ENCODE measurements around the gene MAST4.

Gene MAST4

DNA sequence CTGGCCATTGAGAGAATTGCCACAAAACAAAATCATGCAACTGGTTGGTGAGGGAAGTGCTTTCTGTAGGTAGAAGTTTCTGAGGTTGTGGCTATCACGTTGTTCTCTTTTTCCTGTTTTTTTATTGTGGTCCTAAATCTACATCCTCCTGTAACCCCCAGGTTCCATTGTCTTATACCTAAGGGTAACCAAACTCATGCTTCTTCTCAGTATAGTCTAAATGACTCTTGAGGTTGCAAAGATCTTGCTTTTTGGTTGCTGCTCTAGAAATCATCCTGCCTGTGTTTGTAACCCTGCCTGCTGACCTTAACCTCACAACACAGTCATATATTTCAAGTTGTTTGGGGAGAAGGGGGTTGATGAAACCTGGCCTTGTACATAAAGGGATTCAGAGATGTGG lies 327.3 kb downstream of the MAST4 start:
- no peak for DNase-seq

DNA sequence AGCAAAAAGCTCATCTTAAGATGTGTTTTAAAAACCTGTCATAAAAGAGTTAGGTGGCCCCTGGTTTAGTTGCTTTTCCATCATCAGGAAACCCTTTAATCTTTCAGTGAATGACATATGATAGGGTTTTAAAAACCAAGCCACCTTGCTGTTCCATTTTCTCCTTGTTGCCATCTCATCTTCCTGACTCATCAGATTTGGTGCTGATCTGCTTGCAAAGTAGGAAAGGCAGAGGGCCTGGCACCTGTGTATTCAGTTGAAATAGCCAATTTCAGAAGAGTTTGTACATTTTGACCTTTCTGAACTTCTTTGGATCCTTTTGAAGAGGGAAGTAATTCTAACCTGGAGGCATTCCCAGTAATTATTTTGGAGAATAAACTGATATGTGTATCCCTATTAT lies 327.7 kb downstream of the MAST4 start:
- no peak for DNase-seq

DNA sequence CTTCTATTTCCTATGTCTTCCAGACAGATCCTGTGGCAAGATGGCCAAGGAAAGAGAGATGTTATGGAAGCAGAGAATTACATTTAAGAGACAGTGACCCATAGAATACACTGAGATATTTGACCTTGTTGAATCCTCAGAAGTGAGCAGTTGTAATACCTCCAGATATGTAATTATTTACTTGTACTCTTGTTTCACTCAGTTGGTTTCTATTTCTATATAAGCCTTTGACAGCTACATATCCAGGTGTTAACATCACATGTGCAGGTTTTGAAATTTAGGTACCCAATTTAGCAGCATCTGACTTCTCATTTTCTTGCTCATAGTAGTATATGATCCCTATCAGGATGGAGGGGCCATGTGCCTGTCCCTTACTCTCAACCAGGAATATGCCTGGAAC lies 330.9 kb downstream of the MAST4 start:
- DNase-seq, result no peak

DNA sequence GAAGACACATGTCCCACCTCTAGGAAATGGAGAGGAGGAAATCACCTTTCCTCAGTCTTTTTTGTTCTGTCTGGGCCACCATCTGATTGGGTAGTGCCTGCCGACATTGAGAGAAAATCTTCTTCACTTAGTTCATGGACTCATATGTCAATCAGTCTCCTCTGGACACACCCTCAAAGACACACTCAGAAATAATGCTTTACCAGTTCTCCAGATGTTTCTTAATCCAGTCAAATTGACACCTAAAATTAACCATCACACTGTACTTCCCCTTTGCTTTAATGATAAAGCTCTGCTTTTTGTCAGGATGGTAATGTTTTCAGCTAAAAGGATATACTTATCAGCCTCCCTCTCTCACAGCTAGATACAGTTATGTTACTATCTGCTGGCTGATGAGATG lies 333.1 kb downstream of the MAST4 start:
- no peak for DNase-seq

DNA sequence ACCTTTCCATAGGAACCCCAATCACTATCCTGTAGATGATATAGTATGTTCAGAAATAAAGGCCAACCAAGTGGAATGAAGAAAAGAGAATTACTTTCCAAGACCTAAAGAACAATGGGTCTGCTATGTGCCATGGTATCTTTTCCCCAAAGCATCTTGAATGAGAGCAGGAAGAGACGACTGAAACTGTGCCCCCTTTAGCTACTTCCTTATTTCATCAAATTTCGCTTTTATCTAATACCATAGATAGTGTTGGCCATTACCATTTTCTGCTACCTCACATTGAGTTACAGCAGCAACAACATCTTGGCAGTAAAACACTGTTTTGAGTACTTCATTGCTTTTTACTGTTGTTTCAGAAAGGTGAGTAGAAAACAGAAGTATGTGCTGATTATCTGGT lies 333.8 kb downstream of the MAST4 start:
- no peak for DNase-seq

DNA sequence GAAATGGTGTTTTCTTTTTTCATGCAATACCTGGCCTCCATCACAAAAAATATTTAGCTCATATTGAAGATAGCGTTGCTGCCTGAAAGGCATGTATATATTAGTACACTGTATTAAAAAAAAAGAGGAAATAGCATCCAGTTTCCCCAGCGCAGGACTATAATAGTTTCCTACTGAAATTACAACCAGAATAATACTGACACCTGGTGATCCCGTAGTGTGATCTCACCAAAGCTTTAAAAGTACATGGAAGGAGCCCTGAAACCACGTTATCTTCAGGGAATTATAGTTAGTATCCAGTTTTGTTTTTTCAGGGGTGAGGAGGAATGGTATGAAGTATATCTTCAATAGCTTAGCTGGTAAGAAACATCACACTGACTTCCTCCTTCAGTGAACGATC lies 335.5 kb downstream of the MAST4 start:
- DNase-seq, result no peak

DNA sequence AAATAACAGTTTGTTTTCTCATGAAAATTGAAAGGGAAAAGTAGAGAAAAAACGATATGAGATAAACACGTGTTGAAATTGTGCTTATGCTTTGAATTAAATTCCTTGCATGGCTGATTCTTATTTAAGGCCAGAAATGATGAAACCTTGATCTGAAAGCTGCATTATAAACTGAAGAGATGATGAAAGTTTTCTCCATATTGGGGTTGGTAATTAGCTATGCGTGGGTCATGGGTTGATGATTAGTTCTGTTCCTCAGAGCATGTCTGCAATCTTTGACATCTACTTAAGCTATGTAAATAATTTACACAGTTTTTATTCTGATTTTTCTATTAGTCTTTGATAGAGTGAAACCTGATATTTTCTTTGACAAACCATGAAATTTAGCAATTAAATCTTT lies 336.3 kb downstream of the MAST4 start:
- no peak for DNase-seq

DNA sequence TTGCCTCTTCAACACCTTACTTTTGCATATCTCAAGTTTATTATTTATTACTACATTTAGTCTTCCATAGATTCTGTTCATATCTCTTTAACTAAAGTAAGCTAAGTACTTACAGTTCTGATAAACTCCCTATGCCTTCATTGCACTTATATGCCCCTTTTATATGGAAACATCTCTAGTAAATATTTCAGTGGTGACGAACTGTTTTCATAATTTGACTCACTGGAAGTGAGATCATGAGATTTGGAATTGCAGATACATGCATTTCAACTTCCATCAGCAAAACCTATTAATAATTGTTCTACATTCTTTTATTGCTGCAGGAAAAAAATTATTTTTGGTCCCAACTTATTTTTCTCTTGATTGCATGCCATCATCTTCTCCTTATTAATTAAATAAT lies 336.9 kb downstream of the MAST4 start:
- DNase-seq, result no peak

DNA sequence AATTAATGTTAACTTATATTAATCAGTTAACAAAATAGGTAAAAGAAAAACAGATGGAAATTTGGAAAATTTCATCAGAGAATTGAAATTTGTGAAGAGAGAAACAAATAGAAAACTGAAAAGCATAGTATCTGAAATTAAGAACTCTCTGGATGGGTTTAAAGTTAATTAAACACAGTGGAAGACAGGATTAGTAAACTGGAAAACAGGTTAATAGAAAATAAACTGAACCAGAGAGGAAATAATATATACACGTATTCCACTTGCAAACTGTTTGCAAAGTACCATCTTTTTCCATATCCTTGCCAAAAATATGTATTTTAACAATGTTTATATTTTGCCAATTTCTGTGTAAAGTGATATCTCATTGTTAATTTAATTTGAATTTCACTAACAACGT lies 342.9 kb downstream of the MAST4 start:
- DNase-seq, result no peak

DNA sequence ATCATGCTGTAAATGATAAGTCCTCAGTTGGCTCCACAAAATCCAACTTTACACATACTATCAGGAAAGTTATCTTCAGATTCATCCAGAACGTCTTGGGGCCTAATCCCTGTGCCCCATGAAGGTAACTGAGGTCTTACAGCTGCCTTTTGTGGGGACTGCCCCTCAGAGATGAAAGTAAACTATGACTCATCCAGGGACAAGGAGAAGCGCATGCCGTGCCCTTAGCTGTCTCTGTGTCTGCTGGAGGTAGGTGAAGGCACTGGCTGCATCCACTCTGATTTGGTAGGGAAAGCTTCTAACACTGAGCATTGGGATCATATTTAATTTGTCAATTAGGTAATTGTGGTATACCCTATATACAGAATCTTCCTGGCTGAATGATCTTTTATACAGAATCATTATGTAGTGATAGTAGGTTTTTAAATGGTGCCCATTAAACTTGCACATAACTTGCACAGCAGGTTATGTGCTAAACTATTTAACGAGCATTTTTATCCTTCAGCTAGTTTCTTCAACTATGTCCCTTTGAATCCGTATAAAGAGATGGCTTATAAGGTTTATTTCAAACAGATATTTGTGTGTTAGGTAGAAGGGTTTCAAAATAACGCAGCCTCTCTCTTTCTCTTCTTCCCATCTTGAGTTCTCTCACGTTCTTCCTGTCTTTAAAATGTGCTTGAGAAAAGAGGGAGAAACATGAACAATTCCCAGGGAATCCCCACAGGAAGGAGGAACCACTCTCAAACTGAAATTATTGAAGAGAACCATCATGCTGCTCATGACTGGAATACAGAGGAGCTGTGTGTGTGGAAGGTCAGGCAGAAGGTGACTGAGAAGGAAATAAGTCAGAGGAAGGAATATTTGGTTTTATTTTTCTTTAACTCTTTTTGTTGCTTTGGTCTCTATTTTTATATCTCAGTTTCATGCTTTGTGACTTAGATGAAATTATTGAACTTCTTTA lies 349.5 kb downstream of the MAST4 start:
- DNase-seq, result no peak

DNA sequence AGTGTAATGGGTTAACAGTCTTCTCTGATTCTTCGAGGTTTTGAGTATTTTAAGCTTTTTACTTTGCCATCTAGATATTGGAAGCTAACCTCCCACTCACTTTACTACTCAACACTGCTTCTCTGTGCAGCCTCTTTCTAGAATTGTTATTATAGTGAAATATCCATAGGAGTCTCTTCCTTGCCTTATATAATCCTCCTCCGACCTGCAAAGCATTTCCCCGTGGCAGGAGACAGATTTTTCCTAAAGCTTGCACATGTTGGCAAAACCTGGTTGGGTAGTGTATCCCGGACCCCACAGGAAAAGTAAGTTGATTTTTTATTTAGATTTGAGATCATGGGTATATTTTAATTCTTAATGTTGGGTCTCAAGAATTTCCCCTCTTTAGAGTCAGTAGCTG lies 351.3 kb downstream of the MAST4 start:
- DNase-seq, result no peak

DNA sequence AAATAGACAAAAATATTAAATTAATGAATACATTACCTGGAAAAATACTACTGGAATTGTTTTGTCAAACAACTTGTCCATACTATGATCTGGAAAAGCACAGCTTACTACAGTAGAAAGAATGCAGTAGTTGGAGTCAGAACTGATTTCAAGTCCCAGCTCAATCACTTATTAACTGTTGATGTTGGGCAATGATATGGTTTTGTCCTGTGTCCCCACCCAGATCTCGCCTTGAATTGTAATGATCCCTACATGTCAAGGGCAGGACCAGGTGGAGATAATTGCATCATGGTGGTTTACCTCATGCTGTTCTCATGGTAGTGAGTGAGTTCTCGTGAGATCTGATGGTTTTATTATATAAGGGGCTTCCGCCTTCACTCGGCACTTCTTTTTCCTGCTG lies 352.9 kb downstream of the MAST4 start:
- no peak for DNase-seq

DNA sequence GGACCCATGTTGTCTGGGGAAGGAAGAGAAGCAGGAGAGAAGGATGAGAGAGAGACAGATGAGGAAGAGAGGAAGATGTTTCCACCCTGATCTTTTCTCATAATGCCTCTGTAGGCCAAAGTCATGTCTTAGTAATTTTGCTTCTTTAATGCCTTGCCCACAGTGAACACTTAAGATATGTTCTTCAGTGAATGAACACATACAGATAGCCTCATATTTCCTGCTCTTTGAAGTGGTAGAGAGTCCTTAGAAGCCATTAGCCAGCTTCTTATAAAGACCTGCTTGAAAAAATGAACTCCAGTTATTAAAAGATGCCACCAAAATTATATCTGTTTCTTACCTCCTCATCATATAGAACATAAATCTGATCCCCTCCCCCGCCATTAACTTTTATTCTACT lies 356.0 kb downstream of the MAST4 start:
- DNase-seq, result no peak

DNA sequence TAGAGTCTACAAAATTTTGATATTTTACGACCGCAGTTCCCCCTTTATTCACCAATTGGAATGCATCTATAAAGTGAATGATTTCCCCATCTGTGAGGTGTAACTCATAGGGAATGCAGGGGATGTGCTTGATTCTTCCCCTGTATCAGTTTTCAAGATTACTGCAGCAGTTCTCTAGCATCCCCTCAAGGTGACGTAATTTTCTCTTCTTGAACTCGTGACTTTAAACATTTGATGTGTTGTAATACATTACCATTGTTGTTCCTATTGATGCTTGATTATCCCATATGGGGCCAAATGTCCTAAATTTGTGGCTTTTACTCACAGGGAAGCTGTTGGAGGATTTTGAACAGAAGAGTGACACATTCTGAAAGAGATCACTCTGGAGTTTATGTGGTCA lies 360.2 kb downstream of the MAST4 start:
- DNase-seq, result no peak

DNA sequence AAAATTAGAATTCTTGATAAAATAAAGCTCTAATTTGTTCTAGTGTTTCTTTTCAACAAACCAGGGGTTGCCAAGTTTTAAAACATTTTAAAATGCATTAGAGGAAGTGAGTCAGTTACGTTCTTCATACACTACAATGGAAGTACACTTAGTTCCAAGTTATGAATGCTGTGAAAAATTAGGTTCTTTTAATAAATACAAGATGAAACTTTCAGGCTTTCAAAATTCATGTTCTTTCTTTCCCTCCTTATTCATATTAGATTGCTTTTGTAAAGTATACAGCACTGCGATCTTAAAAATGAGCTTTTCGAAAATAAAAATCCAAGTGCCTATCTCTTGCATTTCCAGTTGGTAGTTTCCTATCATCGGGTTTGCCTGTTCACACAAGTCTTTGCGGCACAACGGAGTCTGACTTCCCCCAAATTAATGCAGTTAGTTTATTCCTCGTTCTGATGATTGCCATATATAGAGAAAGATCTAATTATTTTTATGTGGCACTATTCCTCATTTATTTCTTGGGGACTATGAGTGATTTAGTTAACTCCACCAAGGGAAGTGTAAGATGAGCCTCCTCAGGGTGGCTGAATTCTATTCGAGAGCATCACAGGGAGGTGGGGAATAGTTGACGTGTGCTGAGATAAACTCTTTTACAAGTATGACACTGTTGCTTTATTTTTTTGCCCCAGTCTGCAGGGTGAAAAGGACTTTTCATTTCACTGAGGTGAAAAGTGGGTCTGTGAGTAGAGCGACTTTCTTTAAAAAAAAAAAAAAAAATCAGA lies 362.2 kb downstream of the MAST4 start:
- no peak for DNase-seq

DNA sequence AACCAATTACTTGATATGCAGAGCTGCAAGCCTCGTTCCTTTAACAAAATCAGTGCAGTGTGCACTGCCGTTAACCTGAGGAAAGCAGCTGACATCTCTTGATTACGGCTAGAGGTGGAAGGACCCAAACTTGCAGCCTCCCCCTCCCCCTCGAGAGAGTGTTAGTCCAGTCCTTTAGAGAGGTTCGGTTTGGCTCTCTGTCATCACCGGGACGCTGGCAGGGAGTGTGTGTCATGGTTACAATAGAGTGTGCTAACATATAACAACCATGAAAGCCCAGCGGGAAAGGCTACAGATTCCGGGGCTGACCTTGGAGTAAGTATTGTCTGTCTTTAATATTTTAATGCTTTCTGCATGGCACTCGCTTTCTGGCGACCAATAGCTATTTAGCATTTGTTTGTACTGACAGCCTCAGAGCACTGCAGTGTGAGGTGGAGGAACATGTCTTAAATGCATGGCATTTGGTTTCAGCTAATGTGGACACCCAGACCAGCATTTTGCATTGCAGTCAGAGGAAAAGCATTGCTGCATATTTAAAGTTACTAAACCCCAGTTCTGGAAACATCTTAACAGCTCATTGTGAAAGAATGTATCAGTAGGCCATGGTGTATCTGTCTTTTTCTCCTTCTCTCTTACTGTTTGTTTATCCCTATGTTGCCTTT lies 362.9 kb downstream of the MAST4 start:
- no peak for DNase-seq

DNA sequence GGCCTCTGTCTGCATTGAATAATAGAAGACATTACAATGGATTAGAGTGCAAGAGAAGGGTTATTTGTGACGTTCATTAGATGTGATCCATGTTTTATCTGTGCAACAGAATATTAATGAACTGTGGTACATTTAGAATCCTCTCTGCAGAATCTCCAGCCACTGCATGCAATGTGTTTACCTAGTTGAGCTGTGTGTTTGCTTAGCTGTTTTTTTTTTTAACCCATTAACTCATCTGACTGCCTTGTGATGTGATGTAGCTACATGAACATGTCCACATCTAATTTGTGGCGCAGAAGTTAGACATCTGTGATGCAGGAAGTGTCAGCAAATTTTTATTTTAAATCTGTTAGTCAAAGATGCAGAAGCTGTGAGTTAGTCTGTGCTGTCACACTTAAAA lies 363.5 kb downstream of the MAST4 start:
- no peak for DNase-seq

DNA sequence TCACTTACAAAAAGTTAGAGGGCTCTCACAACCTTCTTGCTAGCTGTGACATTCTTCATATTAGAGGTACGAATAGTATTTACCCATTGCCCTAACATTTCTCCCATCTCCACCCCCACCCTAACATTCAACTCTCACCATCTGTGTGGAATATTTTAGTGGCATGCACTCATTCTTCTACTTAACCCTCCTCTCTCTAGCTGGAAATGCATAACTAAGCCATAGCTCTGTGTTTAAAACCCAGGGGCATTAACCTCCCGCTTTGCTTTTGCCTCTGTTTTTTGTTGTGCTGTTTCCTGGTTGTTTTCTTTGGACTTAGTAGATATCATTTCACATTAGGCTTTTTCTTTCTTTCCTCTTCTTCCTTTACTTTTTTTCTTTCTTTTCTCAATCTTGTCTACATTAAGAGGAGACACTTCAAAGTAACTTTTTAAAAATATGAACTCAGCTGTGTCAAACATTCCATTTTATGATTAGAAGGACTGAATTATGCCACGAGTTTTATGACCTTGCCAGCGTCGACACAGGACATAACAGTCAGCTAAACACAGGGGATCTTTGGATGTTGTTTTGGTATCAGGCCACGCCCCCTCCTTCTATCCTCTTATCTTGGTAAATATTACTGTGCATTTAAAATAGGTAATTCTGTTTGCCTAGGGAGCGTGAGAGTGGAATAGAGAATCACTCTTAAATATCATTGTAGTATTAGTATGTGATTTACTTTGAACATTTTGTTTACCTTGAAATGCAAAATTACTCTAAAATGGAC lies 364.4 kb downstream of the MAST4 start:
- DNase-seq, result no peak

DNA sequence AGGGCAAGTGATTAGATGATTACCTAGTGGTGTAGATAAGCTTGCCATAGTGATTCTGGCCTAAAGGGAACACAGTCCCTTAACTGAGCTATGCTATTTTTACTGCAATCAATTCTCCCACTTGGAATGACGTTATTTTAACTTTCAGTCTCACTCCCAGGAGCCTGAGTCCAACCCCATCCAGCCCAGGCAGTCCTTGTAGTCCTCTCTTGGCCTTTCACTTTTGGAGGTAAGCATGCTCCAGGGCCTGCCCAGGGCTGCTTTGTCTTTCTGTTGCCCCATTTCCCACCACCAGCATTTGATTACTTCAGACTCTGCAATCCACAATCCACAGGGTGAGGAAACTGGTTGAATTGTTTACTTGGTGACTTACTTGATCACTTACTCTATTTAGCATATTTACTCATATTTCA lies 367.4 kb downstream of the MAST4 start:
- DNase-seq, result no peak

DNA sequence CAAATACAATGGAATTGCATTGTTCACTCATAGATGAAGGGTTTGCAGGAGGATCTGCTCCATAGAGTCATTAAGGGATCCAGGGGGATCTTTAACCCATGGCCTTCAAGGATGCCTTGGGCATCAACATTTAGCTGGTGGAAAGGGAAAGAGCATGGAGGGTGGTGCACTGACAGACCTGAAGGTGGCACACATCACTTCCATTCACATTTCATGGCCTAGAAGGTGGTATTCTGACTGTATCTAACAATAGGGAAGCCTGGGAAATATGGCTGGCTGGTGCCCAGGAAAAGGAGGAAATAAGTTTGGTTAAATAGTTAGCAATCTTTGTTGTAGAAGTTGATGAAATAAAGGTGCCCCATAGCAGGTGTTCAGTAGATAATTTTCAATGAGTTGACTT lies 370.2 kb downstream of the MAST4 start:
- DNase-seq, result no peak

DNA sequence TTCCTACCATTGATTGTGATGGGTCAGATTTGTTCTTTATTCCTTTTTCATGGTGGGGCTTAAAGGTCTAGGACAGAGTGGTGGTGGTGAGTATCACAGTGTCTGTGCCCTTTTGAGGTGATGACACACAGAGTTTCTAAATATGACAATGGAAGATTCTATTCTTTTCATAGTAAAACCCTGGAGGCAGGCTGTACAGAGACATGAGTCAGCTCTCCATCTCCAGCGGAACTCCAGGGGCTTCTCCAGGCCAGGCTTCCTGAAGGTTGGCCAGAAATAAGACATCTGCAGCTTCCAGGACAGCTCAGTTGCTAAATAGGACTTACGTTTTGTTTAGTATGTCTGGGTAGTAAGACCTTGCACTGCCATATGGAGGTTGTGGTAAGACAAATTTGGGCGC lies 370.9 kb downstream of the MAST4 start:
- DNase-seq, result no peak

DNA sequence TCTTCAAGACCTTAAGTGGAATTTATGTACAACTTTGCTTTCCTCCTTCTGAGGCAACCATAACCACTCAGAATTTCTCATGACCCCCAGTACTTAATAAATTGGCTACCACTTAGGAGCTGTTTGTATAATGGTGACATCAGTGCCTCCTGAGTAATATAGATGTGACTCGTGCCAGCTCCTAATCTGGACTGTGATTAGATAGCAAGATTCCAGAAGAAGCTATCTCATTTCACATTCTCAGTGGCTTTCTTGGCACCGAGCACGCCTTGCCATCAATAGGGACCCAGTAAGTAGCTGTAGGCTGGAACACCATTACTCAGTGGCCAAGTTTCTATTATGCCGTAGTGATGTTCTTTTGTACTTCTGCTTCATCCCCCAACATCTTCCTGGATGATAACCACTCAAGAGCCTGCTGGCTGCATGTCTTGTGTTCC lies 371.7 kb downstream of the MAST4 start:
- DNase-seq, result no peak

DNA sequence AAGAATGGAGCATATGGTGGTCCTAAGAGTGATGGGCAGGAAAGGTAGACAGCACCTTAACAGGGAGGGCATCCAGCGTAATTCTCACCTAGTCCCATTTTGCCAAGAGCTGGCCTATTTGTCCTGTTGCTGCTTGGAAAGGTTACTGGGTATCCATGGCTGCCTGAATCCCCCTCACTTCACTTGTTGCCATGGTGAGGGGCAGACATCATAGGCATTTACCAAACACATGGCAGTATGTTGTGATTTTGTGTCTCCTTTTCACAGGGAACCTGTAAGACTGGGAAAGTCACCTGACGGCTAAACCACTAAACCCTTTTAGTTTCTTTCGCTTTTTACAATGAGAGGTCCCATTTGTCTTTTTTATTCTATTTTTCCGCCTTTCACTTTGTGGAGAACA lies 373.3 kb downstream of the MAST4 start:
- no peak for DNase-seq

Measured in SHP77 treated with DMSO at 0.1 percent for 48 hours (cell line).